Measurements from ENCODE around the gene WBP4.

- TF ChIP-seq CTCF (IDR thresholded peaks at IDR 0.05) (no peak), YY1 (IDR thresholded peaks at IDR 0.05; ENCODE audit: low read depth) (no peak), POLR2AphosphoS5 (IDR thresholded peaks at IDR 0.05; ENCODE audit: low read depth, low read length) (no peak)
Observed at GRCh38 chr13:41061914-41062837, 867 bp downstream of the WBP4 start.
